Panc1 (cell line): ENCODE measurements around the gene IGFBP6. TPM values are rescaled to one million over a fixed set of nuclear protein-coding genes. Genes with fewer than 3 reads are reported as not detected.

Experiments used
- ATAC-seq: fragments of 200-7000 bp; cut with Tn5 transposase; 2 replicates; pipeline ENCODE4 v1.9.1; 2020; ENCODE audit warnings: mild to moderate bottlenecking, moderate library complexity
- BruUV-seq: library from RNA; stranded (reverse); fragments of 400-500 nt; replicated peaks from 2 replicates; lab custom pipeline; 2021; lab: Mats Ljungman, UMichigan
- CTCF ChIA-PET: fragments of 300-600 bp; sonication (Branson Sonifier 250); formaldehyde crosslinking; loops from one replicate; lab custom pipeline; 2022; ENCODE audit warnings: antibody characterized with exemption; lab: Charles Lee
- POLR2A ChIA-PET: fragments of 300-600 bp; sonication (Branson Sonifier 250); formaldehyde crosslinking; loops from one replicate; lab custom pipeline; 2022; ENCODE audit warnings: antibody characterized with exemption; lab: Charles Lee
- DNase-seq: peaks from one replicate; pipeline ENCODE4 v3.0.0-alpha.2; 2010; ENCODE audit warnings: low read depth, low spot score
- H3K27ac ChIP-seq: 2 replicates; pipeline ENCODE4 v1.5.1; 2011; ENCODE audit warnings: mild to moderate bottlenecking, low read length, inconsistent platforms
- H3K27me3 ChIP-seq: fragments of 200-500 bp; sonication (Bioruptor generic); 2 replicates; pipeline ENCODE4 v1.6.0; 2014; ENCODE audit warnings: low read length, inconsistent platforms; ENCODE audit not compliant: control insufficient read depth, insufficient read depth
- H3K36me3 ChIP-seq: fragments of 200-500 bp; sonication (Bioruptor generic); 2 replicates; pipeline ENCODE4 v1.5.1; 2014; ENCODE audit warnings: inconsistent platforms, mild to moderate bottlenecking, low read length, moderate library complexity; ENCODE audit not compliant: control insufficient read depth, insufficient read depth
- H3K4me1 ChIP-seq: 2 replicates; pipeline ENCODE4 v1.5.1; 2011; ENCODE audit warnings: inconsistent platforms, mild to moderate bottlenecking, low read length, moderate library complexity; ENCODE audit not compliant: control insufficient read depth, insufficient read depth
- H3K4me3 ChIP-seq, 2 experiments: 2 replicates each; pipeline ENCODE4 v1.5.1; 2011 to 2012; ENCODE audit warnings: low read depth in 2 of 2, low read length in 2 of 2, mild to moderate bottlenecking in 2 of 2, inconsistent platforms in 1 of 2, moderate library complexity in 1 of 2
- H3K9me3 ChIP-seq: fragments of 200-500 bp; sonication (Bioruptor generic); 2 replicates; pipeline ENCODE4 v1.5.1; 2014; ENCODE audit warnings: low read depth, mild to moderate bottlenecking, inconsistent platforms, low read length, moderate library complexity; ENCODE audit not compliant: control insufficient read depth, insufficient read depth
- CTCF ChIP-seq: fragments of 450-650 bp; IDR thresholded peaks from 2 replicates; pipeline ENCODE4 v1.5.1; 2017; ENCODE audit warnings: mild to moderate bottlenecking
- POLR2AphosphoS5 ChIP-seq: IDR thresholded peaks from 2 replicates; pipeline ENCODE4 v1.6.1; 2012; ENCODE audit warnings: mild to moderate bottlenecking, low read depth, low read length, moderate library complexity
- REST ChIP-seq, 2 experiments: IDR thresholded peaks; 2 replicates each; pipeline ENCODE4 v1.6.1; 2011 to 2012; ENCODE audit warnings: low read depth in 2 of 2, control low read depth in 1 of 2, low read length in 1 of 2, mild to moderate bottlenecking in 1 of 2, moderate library complexity in 1 of 2; ENCODE audit not compliant: insufficient read depth in 1 of 2
- SIN3A ChIP-seq: IDR thresholded peaks from 2 replicates; pipeline ENCODE4 v1.6.1; 2012; ENCODE audit warnings: low read depth, mild to moderate bottlenecking, low read length, moderate library complexity, borderline replicate concordance; ENCODE audit not compliant: insufficient read depth
- TCF7L2 ChIP-seq: IDR thresholded peaks from 2 replicates; pipeline ENCODE4 v1.6.1; 2011; ENCODE audit warnings: mild to moderate bottlenecking, low read depth, low read length, inconsistent platforms
- in situ Hi-C: cut with HindIII; loops from 2 replicates; pipeline ENCODE4 v1.10.0; 2016; ENCODE audit warnings: low sequenced_read_pairs, low pct_unique_long_range_greater_than_20kb
- intact Hi-C: fragments of 100-400 bp; cut with micrococcal nuclease; formaldehyde crosslinking; loops from one replicate; pipeline ENCODE4 v1.10.0; 2022; ENCODE audit not compliant: unreplicated experiment
- total RNA-seq: library from RNA; stranded (reverse); gene quantifications from one replicate; pipeline ENCODE4 v1.2.1, GENCODE V29; 2021; ENCODE audit not compliant: unreplicated experiment

The IGFBP6 gene
- total RNA-seq, 1 experiment from 2014 or later: 4.7 TPM

- no TSS peak for BruUV-seq
- ChIA-PET POLR2A (interaction anchor here (0.6 kb wide), 1 partner anchor 10 kb away, joined by 14 read pairs; no protein-coding TSS in a partner anchor), CTCF (no interaction called here)
- ATAC-seq (no peak), DNase-seq (no peak)
- no peak overlapping the region for H3K4me3 ChIP-seq
- no peaks in the 10 kb centered on the region for H3K36me3 ChIP-seq
- H3K27ac ChIP-seq: no peak overlapping the region
- TF ChIP-seq POLR2AphosphoS5 (no peak), CTCF (no peak), SIN3A (no peak), TCF7L2 (no peak), REST (IDR thresholded peaks at IDR 0.05; ENCODE audit: insufficient read depth in 1 of 2, low read depth in 2 of 2, low read length in 1 of 2) (no peak)
- intact Hi-C loops: no loop called here
- H3K9me3 ChIP-seq: peaks cover 3% of the 10 kb centered on the region; the same call in 1 of the 2 replicates
- in situ Hi-C loops: no loop called here
- H3K27me3 ChIP-seq: no peaks in the 10 kb centered on the region
- no peaks in the 10 kb centered on the region for H3K4me1 ChIP-seq
Observed at GRCh38 chr12:53105256-53105655, 7.8 kb downstream of the IGFBP6 start.

- ATAC-seq (no peak), DNase-seq (no peak)
- Histone ChIP-seq H3K27ac (no peak overlapping the region), H3K36me3 (no peaks in the 10 kb centered on the region), H3K4me3 (no peak overlapping the region), H3K4me1 (no peaks in the 10 kb centered on the region), H3K27me3 (no peaks in the 10 kb centered on the region), H3K9me3 (peaks cover 3% of the 10 kb centered on the region; the same call in 1 of the 2 replicates)
- intact Hi-C loops (no loop called here), in situ Hi-C loops (no loop called here)
- no TSS peak for BruUV-seq
- no peak for TF ChIP-seq SIN3A
- TF ChIP-seq TCF7L2: no peak
- TF ChIP-seq REST (IDR thresholded peaks at IDR 0.05; ENCODE audit: insufficient read depth in 1 of 2, low read depth in 2 of 2, low read length in 1 of 2): no peak
- TF ChIP-seq CTCF: no peak
- TF ChIP-seq POLR2AphosphoS5: no peak
- CTCF ChIA-PET: no interaction called here
- POLR2A ChIA-PET: no interaction called here
Observed at GRCh38 chr12:53105712-53106439, 8.4 kb downstream of the IGFBP6 start.
